Dedifferentiated amniotic fluid mesenchymal stem cell (primary cell): ENCODE measurements around the gene NDUFV2.
"Not testable (repeated sequence)": the region's sequence is repeated elsewhere in the genome, so short reads cannot be mapped to it uniquely, and the experiment has no call there.

Source experiments
- DNase-seq: peaks from one replicate; pipeline ENCODE4 v3.0.0-alpha.2; 2016; ENCODE audit errors: extremely low spot score

The NDUFV2 gene

DNA sequence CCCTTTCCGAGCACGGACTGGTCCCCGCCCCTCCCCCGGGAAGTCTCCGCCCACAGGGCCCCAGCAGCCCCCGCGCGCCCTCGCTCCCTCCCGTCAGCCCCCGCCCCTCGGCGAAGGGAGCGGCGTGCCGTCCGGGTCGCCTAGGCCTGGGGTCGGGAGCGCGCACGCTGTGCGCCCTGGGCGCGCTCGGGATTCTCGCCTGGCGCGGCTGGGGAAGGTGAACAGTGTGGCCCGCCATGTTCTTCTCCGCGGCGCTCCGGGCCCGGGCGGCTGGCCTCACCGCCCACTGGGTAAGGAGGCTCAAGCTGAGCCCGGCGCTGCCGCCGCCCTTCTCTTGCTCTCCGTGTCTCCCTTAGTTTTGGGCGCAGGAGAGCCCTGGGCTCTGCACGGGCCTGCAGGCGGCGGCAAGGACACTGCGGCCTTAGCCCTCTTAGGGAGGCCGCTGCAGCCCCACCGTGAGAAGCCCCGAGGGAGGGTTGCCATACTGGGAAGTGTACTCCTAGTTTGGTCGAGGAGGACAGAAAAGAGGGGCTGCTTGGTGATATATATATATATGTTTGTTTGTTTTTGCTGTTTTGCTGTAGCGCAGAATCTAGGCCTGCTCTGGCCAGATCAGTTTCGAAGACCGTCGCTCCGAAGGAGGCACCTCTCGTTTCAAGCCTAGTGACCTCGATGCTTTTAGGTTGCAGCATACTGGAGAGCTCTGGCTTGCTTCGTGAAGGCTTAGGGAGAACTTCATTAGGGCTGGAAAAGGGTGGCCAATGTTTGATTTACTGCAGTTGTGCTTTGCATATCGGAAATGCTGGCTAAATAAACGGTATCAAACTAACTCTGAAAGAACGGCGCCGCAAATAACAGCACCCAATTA, at the start of gene NDUFV2:
Gene NDUFV2, plus strand, starts transcription at position 192 of the 868 bp plus-strand sequence. Its CDS starts 45 bp downstream, at position 237.
- peak; percentile 91 for DNase-seq

DNA sequence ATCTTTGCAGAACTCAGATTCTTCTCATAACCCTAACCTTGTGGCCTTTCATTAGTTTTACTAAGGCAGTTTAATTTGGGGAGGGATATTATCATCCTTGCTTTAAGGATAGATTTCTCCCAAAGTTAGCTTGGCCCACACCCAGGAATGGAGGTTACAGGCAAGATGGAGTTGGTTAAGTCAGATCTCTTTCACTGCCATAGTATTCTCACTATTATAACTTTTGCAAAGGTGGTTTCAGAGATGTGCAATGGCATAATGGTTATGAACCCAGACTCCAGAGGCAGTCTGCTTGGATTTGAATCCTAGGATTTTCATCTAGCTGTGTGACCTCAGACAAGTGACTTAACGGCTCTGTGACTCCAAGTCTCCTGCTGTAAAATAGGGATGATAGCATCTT, 48.7 kb upstream of the NDUFV2 start:
- DNase-seq, result no peak

DNA sequence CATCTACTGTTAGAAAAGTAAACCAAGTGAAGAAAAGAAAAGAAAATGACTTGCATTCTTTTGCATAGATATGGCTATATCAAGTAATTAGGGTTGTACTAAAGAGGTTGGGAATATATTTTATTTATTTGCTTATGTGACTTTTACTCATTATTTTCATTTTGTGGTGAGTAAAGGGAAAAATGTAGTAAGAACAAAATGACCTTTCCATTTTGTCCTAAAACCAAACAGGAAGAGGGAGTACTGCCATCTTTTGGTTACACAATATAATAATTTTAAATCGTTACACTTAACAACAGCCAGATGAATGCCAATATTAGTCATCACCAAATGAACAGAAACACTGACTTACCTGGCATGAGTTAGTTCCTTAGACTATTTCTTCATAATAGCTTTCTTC, 47.3 kb upstream of the NDUFV2 start:
- peak; percentile 88 for DNase-seq

DNA sequence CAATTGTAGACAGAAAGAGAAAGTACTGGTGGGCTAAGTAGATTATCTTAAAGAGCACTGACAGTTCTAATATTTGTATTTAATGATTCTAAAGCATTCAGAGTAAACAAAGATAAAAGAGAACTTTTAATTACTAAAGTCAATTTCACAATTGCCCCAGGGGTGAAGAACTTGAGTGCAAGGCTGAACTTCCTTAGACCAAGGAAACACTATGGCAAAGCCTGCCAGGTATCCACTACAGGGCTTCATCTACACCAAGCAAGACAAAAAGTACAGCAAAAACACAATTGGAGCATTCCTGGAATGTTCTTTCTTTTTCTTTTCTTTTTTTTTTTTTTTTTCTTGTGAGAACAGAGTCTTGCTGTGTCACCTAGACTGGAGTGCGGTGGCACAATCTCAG, 46.9 kb upstream of the NDUFV2 start:
- DNase-seq, result no peak

DNA sequence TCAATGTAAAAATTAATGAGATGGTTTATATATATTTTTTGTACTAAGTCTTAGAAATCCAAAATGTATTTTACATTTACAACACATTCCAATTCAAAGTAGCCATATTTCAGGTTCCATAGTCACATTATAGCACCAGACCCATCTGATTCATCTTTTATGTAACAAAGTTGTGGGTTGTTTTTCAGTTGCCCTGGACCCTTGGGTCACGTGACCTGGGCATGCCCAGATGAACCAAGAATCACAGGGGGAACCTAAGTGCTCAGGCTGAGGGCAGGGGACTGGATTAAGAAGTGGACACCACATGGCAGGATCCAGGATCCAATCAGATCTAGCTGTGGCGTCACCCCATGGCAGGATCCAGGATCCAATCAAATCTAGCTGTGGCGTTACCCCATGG, 44.9 kb upstream of the NDUFV2 start:
- no peak for DNase-seq

DNA sequence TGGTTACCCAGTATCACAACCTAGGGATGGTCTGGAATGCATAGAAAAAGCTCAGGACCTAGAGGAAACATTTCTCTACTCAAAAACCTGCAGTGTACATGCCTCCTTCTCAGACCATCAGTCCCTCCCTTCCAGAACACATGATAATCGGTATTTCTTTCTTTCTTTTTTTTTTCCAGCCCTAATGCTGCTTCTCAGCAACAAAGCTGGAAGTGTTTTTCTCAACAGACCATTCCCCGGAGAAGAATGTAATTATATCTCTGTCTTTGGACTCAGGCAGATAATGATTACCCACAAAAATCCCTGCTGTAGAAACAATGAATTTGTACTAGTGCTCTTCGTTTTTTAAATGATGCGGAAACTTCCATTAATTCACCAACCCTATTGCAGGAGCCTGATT, 44.1 kb upstream of the NDUFV2 start:
- DNase-seq, result no peak

DNA sequence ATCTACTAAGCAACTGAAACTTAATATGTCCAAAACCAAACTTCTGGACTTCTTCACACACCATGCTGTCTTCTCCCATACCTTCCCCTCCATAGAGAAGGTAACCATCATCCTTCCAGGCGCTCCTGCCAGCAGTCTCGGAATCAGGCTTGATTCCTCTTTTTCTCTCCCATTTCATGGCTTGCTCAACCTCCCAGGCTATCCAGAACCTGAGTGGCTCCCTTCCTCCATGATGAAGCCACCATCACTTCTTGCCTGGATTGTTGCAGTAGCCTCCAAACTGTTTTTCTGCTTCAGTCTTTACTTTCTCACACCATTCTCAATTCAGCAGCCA, 40.1 kb upstream of the NDUFV2 start:
- no peak for DNase-seq

DNA sequence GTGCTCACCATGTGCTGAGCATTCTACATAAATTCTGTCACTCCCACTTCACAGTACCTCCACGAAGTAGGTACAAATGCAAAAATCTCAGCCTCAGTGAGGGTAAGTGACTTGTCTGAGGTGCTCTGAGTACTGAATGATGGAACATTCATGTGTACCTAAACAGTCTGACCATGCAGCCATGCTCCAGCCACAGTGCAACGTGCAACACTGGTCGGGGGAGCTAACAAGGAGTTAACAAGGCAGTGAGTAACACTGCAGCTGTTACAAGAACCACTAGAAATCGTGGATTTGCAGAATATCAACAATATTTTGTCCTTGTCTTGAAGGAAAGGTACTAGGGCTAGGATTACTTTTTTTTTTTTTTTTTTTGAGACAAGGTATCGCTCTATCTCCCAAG, 36.6 kb upstream of the NDUFV2 start:
- no peak for DNase-seq

DNA sequence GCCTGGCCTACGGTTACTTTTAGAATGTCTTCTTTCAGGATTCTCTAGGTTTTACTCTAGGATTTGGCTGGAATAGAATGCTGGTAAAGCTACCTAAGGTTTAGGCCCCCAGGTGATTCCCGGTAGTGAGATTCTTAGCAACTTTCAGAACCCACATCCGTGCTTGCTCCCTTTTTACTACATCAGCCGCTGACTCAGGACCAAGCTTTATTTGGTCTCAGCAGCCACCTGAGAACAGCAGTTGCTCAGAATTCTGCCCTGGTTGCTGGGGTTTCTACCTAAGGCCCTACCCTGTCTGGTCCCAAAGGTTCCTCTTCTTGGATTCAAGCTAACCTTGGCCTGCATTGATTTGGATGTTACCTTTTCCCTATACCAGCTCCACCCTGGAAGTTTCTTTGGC, 36.1 kb upstream of the NDUFV2 start:
- no peak for DNase-seq

DNA sequence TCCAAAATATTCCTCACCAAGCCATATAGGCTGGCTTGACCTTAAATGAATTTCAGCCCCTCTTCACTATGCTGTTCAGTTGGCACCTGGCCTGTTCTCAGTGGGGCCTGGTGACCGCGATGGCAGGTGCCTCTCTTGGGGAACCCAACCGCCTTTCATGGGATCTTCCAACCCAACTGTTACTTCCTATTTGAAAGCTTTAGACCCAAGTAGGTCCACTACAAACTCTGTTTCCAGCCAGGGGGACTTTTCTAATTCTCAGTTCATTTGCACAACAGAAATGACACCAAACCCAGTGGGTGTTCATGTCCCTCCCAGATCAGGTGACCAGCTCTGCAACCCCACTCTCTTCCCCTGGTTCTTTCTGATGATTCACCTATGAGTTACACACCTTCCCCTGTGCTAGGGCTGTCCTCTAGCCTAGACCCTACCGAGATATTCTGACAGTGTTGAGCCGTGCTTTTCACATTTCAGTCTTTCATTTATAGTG, 35.6 kb upstream of the NDUFV2 start:
- DNase-seq, result no peak

DNA sequence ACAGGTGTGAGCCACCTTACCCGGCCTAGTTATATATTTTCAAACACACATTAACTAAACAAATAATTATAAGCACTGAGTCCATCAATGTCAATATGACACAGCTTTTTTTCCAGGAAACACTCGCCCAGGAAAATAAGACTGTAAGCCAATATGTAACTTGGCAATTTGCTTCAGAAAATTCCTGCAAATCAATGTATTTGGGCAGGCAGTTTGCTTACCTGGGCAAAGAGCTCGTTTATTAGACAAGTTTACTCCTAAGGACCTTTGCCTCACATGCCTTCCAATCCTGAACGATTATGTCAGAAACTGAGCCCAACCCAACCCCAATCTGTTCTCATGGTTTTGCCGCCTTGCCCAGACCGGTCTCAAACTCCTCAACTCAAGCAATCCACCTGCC, 34.7 kb upstream of the NDUFV2 start:
- no peak for DNase-seq

DNA sequence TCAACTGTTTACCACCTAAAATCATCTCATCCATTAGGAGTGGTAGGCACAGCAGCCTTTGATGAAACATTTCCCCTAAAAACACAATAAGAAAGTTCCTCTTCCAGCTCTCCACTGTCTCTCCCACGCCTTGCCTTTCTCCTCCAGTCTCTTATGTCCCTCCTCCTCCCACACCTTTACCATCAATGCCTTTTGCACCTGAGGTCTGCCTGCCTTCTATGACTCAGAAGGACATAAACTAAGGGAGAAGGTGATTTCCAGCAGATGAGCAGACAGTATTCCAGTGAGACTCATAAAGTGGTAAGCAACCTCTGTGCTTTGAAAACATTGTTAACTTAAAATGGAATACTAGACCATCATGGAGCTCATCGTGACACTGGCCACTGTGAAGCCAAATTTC, 34.2 kb upstream of the NDUFV2 start:
- DNase-seq, result no peak

DNA sequence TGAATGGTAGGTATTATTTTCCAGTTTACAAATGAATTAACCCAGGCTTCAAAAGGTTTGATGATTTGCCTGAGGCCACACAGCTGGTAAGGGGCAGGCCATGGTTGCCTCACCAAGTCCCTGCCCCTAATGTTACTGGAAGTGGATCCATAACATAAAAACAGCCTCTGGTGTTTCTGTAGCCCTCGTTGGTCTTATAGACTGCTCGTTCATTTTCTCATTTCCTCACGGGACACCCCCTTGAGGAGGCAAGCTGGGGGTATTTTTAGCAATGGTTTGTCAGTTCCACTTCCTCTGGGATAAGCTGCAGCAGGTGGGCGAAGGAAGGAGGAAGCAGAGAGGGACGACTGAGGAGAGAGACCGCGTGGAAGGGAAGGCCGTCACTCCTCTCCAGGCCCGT, 32.9 kb upstream of the NDUFV2 start:
- DNase-seq, result no peak

DNA sequence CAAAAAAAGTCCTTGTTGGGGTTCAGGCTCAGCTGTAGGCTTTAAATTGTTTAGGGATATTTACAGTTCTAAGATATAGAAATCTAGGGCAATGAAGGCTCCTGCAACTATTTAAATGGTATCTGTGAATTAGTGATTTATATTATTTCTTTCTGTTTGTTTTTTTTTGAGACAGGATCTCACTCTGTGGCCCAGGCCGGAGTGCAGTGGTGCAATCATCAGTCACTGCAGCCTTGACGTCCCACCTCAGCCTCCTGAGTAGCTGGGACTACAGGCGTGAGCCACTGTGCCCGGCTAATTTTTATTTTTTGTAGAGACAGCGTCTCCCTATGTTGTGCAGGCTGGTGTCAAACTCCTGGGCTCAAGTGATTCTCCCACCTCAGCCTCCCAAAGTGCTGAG, 32.3 kb upstream of the NDUFV2 start:
- no peak for DNase-seq

DNA sequence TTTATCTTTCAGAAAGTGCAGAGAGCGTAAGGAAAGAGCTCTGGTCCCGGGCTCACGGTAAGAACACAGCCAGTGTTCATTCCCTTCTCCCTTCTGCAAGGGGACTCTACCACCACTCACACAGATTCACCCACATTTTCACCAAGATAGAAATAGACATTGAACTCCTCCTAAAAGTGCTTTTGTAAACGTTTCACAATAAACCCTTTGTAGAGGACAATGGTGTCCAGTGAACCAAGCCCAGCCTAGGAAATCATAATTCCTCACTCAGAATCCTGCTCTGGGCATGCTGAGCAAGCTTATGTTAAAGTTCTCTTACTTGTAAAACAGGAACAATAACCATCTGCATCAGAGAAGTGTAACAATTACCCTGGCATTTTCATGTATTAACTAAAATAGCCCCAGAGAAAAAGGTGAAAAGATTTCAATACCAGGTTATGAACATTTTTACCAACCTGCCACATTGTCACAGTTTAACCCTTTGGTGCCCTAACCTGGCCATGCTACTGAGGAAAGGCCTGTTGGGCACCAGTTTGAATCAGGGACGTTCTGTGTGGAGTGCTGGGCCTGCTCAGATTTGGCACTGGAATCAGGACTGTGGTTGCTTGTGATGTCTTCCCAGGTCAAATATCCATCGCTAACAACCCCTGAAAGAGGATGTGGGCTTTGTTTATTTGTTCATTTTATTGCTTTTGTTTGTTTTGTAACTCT, 22.5 kb upstream of the NDUFV2 start:
- DNase-seq, result no peak

DNA sequence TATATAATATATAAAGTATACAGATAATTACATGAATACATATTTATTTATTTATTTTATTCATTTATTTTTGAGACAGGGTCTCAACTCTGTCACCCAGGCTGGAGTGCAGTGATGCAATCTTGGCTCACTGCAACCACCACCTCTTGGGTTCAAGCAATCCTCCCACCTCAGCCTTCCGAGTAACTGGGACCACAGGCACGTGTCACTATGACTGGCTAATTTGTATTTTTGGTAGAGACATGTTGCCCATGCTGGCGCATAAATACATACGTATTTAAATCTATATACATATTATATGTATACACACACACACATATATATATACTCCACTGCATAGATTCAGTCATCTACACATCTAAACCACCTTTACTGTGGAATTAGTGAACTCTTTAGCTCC, 20.6 kb upstream of the NDUFV2 start:
- no peak for DNase-seq

DNA sequence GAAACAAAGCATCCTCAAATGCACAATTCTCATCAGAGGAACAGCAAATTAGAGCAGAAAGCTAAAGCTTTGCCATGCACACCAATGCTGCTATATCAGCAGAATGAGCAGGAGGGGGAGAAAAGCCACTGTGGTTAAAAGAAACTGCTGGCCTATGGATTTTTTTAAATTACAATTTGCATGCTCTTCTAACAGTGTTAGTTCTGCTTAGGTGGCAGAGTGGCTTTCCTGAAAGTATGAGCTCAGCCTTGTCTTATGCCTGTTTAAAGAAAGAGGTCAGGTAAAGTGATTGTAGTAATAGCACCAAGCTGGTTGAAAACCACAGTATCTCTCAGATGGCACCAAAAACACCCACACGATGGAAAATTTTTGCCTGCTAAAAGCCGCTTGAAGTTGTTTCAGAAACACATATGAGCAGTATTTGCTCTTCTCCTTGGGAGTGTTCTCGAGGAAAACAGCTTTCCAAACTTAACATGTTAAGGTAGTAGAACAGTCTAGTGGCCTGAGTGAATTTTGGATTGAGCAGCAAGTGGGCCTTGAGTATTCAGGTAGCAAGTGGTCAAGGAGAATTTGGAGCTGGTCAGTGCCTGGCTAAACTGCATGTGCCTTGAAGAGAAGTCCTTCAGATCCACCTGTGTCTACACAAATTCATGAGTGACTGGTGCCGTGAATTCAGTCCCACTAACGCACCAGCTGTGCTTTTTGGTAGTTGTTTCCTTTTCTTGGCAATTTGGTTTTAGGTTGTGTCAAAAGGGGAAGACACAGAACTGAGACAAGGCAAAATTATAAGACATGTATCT, 19.6 kb upstream of the NDUFV2 start:
- DNase-seq, result no peak

DNA sequence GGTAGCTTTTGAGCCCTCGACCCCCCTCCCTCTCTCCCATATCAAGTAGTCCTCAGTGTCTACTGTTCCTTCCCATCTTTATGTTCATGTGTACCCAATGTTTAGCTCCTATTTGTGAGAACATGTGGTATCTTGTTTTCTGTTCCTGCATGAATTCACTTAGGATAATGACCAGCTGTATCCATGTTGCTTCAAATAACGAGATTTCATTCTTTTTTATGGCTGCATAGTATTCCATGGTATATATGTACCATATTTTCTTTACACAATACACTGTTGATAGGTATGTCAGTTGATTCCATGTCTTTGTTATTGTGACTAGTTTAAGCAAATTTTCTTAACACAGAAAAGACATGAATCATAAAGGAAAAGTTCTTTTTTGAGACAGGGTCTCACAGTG, 16.5 kb upstream of the NDUFV2 start:
- DNase-seq, result no peak

DNA sequence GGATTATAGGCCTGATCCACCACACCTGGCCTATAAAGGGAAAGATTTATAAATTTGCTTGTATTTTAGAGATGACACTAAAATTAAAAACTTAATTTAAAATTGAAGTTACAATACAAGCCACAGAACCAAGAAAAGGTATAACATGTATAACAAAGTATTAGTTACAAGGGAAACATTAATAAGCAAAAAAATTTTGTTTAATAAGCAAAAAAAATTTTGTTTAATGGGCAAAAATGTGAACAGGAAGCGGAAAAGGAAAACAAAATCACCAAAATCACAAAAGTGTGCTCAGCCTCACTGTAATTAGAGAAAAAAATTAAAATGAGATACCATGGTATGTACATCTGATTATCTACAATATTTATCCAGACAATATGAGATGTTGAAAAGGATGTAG, 15.9 kb upstream of the NDUFV2 start:
- no peak for DNase-seq

DNA sequence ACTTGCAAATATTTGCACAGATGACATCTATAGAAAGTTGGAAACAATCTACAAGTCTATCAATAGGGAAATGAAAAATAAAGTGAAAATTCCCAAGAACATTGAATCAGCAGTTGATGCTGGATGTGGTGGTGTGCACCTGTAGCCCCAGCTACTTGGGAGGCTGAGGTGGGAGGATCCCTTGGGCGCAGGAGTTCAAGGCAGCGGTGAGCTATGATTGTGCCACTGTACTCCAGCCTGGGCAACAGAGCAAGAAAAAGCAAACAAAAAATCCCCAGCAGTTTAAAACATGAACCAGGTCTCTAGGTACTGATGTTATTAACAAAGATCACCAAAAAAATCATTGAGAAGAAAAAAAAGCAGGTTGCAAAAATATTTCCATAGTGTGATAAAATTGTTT, 15.4 kb upstream of the NDUFV2 start:
- DNase-seq, result no peak

DNA sequence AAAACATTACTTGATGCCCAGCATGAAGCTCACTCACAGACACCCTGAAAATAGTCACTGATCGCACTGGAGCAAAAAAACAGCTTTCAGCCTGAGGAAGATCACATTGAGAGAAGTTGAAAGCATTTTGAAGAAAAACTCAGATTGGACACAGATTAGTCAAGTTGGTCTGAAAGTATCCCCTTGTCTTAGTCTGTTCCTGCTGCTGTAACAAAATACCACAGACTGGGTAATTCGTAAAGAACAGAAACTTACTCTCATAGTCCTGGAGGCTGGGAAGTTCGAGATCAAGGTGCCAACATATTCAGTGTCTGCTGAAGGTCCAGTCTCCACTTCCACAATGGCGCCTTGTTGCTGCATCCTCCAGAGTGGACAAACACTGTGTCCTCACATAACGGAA, 14.2 kb upstream of the NDUFV2 start:
- no peak for DNase-seq

DNA sequence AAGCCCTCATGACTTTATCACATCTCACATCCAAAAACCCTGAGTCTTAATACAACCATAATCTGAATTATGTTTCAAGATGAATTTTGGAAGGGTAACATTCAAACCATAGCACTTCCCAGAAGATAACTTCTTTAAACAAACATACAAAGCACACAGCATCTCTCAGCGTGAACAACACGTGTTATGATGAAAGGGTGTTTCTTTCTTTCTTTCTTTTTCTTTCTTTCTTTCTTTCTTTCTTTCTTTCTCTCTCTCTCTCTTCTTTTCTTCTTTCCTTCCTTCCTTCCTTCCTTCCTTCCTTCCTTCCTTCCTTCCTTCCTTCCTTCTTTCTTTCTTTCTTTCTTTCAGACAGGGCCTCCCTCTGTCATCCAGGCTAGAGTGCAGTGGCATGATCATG, 13.8 kb upstream of the NDUFV2 start:
- not testable (repeated sequence) for DNase-seq

DNA sequence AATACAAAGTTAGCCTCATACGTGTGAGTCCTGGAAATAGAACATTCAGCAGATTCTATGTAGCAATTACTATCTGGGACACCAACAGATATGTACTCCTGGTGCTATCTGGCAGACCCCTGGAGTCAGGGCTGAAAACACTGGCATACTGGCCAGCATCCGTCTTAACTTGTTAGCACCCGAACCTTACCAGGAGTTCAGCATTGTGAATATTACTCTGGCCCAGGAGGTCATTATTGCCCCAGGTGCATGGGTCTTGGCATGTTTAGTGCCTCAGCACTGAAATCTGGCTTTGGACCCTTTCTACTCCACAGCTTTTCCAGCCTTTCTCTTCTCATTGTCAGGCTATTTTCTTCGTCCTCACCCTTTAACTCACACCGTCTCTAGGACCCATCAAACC, 11.9 kb upstream of the NDUFV2 start:
- DNase-seq, result no peak
